BJ (cell line): ENCODE results near the gene ATXN1. TPM values are rescaled to one million over a fixed set of nuclear protein-coding genes. Genes with fewer than 3 reads are reported as not detected.
"Not testable (repeated sequence)": the region's sequence is repeated elsewhere in the genome, so short reads cannot be mapped to it uniquely, and the experiment has no call there.

ENCODE experiments used
- CTCF ChIA-PET: fragments of 350-600 bp; formaldehyde crosslinking; extraction: SDS; loops from one replicate; lab custom pipeline; 2021; ENCODE audit warnings: antibody characterized with exemption, inconsistent platforms; lab: Yijun Ruan, JAX
- POLR2A ChIA-PET: fragments of 300-600 bp; sonication (Branson Sonifier 250); formaldehyde crosslinking; extraction: SDS; loops from one replicate; lab custom pipeline; 2021; ENCODE audit warnings: antibody characterized with exemption; lab: Charles Lee
- DNase-seq: peaks from one replicate; pipeline ENCODE4 v3.0.0-alpha.2; 2011; ENCODE audit warnings: low read depth
- H3K27me3 ChIP-seq: 2 replicates; pipeline ENCODE4 v1.6.0; 2011; ENCODE audit warnings: low read length; ENCODE audit not compliant: control insufficient read depth, insufficient read depth
- H3K36me3 ChIP-seq: 2 replicates; pipeline ENCODE4 v1.5.1; 2011; ENCODE audit warnings: low read length; ENCODE audit not compliant: control insufficient read depth, insufficient read depth
- H3K4me3 ChIP-seq: 2 replicates; pipeline ENCODE4 v1.5.1; 2011; ENCODE audit warnings: low read depth, mild to moderate bottlenecking, control low read depth, low read length
- polyA plus RNA-seq: library from polyadenylated mRNA; depleted of rRNA; stranded (reverse); fragments of >200 nt; gene quantifications from 2 replicates; pipeline ENCODE4 v1.2.3, GENCODE V29; 2011
- TF ChIP-seq, protein P1 (sequence below): IDR thresholded peaks from 2 replicates; pipeline ENCODE4 v1.5.1; 2011; ENCODE audit warnings: low read depth, mild to moderate bottlenecking, control low read depth, inconsistent platforms, low read length, moderate library complexity; ENCODE audit not compliant: insufficient read depth

The ATXN1 gene
- polyA plus RNA-seq, 1 experiment: 60.2 TPM

DNA sequence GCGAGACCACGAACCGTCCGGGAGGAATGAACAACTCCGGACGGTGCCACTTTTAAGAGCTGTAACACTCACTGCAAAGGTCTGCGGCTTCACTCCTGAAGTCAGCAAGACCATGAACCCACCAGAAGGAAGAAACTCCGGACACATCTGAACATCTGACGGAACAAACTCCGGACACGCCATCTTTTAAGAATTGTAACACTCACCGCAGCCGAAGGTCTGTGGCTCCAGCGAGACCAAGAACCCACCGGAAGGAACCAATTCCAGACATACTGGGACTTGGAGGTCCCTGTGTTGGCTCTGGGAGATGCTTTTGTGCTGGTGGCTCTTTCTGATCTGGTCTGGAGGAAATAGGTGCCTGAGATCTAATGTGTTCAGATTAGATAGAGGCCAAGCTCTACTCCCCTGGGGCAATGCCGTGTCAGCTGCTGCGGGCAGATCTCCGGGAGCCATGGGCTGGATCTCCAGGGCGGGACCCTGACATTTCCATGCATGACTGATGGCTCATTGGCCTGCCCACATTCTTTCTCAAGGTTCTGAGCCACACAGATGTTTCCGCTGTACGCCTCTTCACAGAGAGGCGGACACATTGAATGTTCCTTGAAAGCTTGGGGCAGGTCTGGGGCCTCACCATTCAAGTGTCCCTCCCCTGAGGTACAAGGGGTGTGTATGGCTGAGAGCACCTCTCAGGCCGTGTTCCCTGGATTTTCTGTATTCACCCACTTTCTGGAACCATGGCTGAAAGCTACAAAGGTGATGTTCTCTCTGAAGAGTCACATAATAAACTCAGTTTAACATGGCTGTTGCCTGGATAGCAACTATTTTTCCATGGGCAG, 493.6 kb downstream of the ATXN1 start:
- Histone ChIP-seq H3K36me3 (no peaks in the 10 kb centered on the region), H3K4me3 (no peak overlapping the region), H3K27me3 (no peaks in the 10 kb centered on the region)
- POLR2A ChIA-PET: no interaction called here
- TF ChIP-seq, protein P1, sequence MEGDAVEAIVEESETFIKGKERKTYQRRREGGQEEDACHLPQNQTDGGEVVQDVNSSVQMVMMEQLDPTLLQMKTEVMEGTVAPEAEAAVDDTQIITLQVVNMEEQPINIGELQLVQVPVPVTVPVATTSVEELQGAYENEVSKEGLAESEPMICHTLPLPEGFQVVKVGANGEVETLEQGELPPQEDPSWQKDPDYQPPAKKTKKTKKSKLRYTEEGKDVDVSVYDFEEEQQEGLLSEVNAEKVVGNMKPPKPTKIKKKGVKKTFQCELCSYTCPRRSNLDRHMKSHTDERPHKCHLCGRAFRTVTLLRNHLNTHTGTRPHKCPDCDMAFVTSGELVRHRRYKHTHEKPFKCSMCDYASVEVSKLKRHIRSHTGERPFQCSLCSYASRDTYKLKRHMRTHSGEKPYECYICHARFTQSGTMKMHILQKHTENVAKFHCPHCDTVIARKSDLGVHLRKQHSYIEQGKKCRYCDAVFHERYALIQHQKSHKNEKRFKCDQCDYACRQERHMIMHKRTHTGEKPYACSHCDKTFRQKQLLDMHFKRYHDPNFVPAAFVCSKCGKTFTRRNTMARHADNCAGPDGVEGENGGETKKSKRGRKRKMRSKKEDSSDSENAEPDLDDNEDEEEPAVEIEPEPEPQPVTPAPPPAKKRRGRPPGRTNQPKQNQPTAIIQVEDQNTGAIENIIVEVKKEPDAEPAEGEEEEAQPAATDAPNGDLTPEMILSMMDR: no peak
- DNase-seq: no peak
- CTCF ChIA-PET: interaction anchor here (1.2 kb wide), 2 partner anchors 9 to 10 kb away, joined by 3 read pairs; no protein-coding TSS in a partner anchor

DNA sequence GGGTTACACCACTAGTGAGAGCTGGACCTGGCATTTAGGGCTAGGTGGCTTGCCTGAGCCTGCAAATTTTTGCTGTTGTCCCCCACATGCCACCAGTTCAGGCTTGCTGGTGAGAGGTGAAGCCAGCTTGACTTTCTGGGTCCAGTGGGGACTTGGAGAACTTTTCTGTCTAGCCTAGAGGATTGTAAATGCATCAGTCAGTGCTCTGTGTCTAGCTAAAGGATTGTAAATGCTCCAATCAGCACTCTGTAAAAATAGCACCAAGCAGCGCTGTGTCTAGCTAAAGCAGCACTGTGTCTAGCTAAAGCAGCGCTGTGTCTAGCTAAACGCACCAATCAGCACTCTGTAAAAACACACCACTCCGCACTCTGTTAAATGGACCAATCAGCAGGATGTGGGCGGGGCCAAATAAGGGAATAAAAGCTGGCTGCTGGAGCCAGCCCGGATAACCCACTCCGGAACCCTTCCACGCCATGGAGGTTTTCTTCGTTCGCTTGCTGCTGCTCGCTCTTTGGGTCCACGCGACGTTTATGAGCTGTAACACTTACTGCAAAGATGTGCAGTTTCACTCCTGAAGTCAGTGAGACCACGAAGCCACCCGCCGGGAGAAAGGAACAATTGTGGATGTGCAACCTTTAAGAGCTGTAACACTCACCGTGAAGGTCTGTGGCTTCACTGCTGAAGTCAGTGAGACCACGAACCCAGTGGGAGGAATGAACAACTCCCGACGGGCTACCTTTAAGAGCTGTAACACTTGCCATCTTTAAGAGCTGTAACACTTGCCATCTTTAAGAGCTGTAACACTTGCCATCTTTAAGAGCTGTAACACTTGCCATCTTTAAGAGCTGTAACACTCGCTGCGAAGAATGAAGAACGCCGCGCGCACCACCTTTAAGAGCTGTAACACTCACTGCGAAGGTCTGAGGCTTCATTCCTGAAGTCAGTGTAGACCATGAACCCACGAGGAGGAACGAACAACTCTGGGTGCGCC, 495.6 kb downstream of the ATXN1 start:
- Histone ChIP-seq H3K27me3 (no peaks in the 10 kb centered on the region), H3K4me3 (no peak overlapping the region), H3K36me3 (no peaks in the 10 kb centered on the region)
- DNase-seq: no peak
- ChIA-PET POLR2A (no interaction called here), CTCF (interaction anchor here (0.6 to 1.6 kb wide), 4 partner anchors 10 to 51 kb away, joined by 3 read pairs; no protein-coding TSS in a partner anchor)
- TF ChIP-seq, protein P1: no peak

DNA sequence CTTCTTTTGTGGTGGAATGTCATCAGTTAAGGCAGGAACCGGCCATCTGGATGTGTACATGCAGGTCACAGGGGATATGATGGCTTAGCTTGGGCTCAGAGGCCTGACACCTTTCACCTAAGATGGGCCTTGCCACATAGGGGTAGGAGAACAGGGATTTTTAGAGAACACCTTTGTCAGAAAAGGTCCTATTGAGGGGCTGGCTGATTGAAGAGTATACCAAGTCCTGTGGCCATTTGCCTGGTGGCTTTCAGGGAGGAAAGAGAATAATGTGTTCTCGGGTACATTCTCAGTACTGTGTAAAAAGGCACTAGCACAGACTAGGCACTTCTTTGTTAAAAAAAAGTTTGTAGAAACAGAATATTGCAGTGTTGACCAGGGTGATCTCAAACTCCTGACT, 496.5 kb downstream of the ATXN1 start:
- Histone ChIP-seq H3K27me3 (no peaks in the 10 kb centered on the region), H3K36me3 (no peaks in the 10 kb centered on the region), H3K4me3 (no peak overlapping the region)
- TF ChIP-seq, protein P1: no peak
- DNase-seq: no peak
- POLR2A ChIA-PET: no interaction called here
- CTCF ChIA-PET: interaction anchor here (1.6 kb wide), 1 partner anchor 52 kb away, joined by 3 read pairs; no protein-coding TSS in a partner anchor

DNA sequence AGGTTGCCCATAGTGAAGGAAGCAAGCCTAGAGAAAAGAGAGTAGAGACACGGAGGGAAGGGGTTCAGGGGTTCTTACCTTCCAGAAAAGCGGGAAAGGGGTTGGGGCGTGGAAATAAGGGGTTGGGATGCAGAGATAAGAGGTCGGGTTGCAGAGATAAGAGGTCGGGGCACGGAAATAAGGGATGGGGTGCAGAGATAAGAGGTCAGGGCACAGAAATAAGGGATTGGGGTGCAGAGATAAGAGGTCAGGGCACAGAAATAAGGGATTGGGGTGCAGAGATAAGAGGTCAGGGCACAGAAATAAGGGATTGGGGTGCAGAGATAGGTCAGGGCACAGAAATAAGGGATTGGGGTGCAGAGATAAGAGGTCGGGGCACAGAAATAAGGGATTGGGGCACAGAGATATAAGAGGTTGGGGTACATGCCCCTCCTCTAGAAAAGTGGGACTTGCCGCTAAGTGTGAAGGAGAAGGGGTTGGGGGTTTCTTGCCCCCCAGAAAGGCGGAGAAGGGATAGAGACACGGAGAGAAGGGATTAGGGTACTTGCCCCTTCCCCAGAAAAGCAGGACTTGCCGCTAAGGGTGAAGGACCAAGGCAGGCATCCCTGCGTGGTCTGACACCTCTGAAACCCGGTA, 497.7 kb downstream of the ATXN1 start:
- CTCF ChIA-PET, POLR2A ChIA-PET, H3K36me3 ChIP-seq, H3K4me3 ChIP-seq, DNase-seq, H3K27me3 ChIP-seq: not testable (repeated sequence)

DNA sequence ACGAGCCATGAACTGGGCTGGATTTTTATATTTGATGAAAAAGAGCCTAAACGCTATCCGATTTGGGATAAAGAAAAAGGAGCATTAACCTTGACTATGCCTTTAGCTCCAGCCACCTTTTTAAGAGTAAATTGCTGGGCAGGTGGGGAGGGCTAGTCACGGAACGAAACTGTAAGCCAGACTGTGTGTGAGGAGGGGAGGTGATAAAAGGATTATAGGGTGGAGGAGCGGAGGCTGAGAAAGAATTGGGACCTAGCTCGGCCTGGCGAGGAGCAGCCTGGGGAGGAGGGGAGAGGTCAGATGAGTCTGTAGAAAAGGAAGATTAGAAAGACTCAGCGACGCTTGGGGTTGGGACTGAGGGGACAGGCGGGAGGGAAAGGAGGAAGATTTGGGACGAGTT, 498.5 kb downstream of the ATXN1 start:
- H3K4me3 ChIP-seq, DNase-seq, CTCF ChIA-PET, H3K27me3 ChIP-seq, H3K36me3 ChIP-seq, POLR2A ChIA-PET: not testable (repeated sequence)

DNA sequence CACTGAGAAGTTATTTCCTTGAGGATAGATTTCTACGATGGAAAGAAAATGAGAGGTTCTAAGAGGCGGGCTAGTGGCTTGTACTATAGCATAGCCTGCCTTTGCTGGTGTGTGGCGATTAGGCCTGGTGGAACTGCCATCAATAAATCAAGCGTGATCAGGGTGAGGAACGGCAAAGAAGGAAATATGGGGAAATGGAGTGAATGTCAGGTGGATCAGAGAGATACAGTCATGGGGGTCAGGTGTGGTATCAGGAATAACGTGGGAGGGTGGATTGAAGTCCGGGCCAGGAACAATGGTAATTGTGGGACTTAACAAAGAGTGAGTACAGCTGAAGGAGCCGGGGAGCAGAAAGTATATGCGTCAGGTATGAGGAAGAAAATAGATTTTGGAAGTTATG, 500.7 kb downstream of the ATXN1 start:
- H3K27me3 ChIP-seq, DNase-seq, CTCF ChIA-PET, H3K4me3 ChIP-seq, POLR2A ChIA-PET, H3K36me3 ChIP-seq: not testable (repeated sequence)

DNA sequence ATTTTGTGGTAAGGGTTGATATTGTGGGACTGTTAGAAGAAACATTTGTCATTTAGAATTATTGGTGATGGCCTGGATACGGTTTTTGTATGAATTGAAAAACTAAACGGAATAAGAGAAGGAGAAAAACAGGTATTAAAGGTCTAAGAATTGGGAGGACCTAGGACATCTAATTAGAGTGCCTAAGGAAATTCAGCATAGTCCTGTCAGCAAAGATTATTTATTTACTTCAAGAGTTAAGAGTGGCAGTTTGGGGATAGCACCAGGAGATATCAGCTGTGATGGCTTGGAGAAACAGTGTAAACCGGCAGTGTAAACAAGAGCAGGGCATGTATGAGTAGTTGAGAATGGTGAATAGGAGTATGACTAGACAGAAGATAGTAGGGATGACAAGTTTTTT, 501.7 kb downstream of the ATXN1 start:
- CTCF ChIA-PET, H3K36me3 ChIP-seq, H3K4me3 ChIP-seq, DNase-seq, H3K27me3 ChIP-seq, POLR2A ChIA-PET: not testable (repeated sequence)
